H1 (cell line): ENCODE results near the gene MANBA. TPM values are rescaled to one million over a fixed set of nuclear protein-coding genes. Genes with fewer than 3 reads are reported as not detected.

Source experiments
- CTCF ChIA-PET: fragments of 300-600 bp; sonication (Branson Sonifier 250); formaldehyde crosslinking; loops from one replicate; lab custom pipeline; 2021; ENCODE audit not compliant: partially characterized antibody; lab: Charles Lee
- POLR2A ChIA-PET: fragments of 300-600 bp; sonication (Branson Sonifier 250); formaldehyde crosslinking; loops from one replicate; lab custom pipeline; 2021; ENCODE audit warnings: inconsistent platforms; ENCODE audit not compliant: partially characterized antibody; lab: Charles Lee
- DNase-seq, 2 experiments: peaks; one replicate each; pipeline versions ENCODE4 v3.0.0 to v3.0.0-alpha.2; 2010 to 2022; ENCODE audit warnings: low spot score in 2 of 2, low read depth in 1 of 2, mixed read lengths in 1 of 2
- FAIRE-seq: peaks from 2 replicates; lab custom pipeline; 2011; peaks lifted over from hg19 to GRCh38; lab: Jason Lieb, UNC
- H2AFZ ChIP-seq: 2 replicates; pipeline ENCODE4 v1.8.1; 2012; ENCODE audit warnings: low read length, inconsistent platforms
- H2AK5ac ChIP-seq: 2 replicates; pipeline ENCODE4 v1.6.1; 2013; ENCODE audit warnings: low read depth, low read length
- H2BK120ac ChIP-seq: replicated peaks from 2 replicates; pipeline ENCODE3; 2013; ENCODE audit warnings: low read depth, low read length, inconsistent platforms
- H2BK12ac ChIP-seq: 2 replicates; pipeline ENCODE4 v1.6.1; 2013; ENCODE audit warnings: low read depth, low read length
- H2BK15ac ChIP-seq: 2 replicates; pipeline ENCODE4 v1.6.1; 2013; ENCODE audit warnings: low read length
- H2BK20ac ChIP-seq: 2 replicates; pipeline ENCODE4 v1.6.1; 2013; ENCODE audit warnings: low read length
- H2BK5ac ChIP-seq: 2 replicates; pipeline ENCODE4 v1.6.1; 2013; ENCODE audit warnings: low read depth, low read length
- H3K14ac ChIP-seq: 2 replicates; pipeline ENCODE4 v1.6.1; 2013; ENCODE audit warnings: inconsistent platforms; ENCODE audit not compliant: insufficient read length
- H3K18ac ChIP-seq: 2 replicates; pipeline ENCODE4 v1.6.1; 2013; ENCODE audit warnings: low read length; ENCODE audit errors: extremely low read depth
- H3K23ac ChIP-seq: 2 replicates; pipeline ENCODE4 v1.6.1; 2013; ENCODE audit warnings: inconsistent platforms; ENCODE audit not compliant: insufficient read length
- H3K23me2 ChIP-seq: 2 replicates; pipeline ENCODE4 v1.6.1; 2013; ENCODE audit warnings: low read depth, low read length
- H3K27ac ChIP-seq: 2 replicates; pipeline ENCODE4 v1.6.1; 2011; ENCODE audit warnings: low read depth, low read length, inconsistent platforms
- H3K27me3 ChIP-seq, 4 experiments: replicated peaks in 1 of 4; 1 replicate in 1 of 4; 2 replicates in 3 of 4; pipeline versions ENCODE4 v1.6.1 to v1.8.1; 2011 to 2013; ENCODE audit warnings: low read length in 3 of 4, mild to moderate bottlenecking in 3 of 4, inconsistent platforms in 2 of 4, mixed read lengths in 2 of 4, moderate library complexity in 1 of 4; ENCODE audit not compliant: control insufficient read depth in 3 of 4, insufficient read depth in 3 of 4; ENCODE audit errors: extremely low read depth in 1 of 4
- H3K36me3 ChIP-seq, 4 experiments: 2 replicates each; pipeline versions ENCODE4 v1.6.1 to v1.8.1; 2011 to 2013; ENCODE audit warnings: mild to moderate bottlenecking in 4 of 4, low read length in 3 of 4, moderate library complexity in 2 of 4, control low read depth in 1 of 4, inconsistent platforms in 1 of 4; ENCODE audit not compliant: insufficient read depth in 4 of 4, control insufficient read depth in 2 of 4
- H3K4ac ChIP-seq: replicated peaks from 2 replicates; pipeline ENCODE3; 2013; ENCODE audit warnings: low read length, low read depth, mixed read lengths, inconsistent platforms; ENCODE audit not compliant: insufficient read length
- H3K4me1 ChIP-seq, 4 experiments: replicated peaks in 1 of 4; 1 replicate in 1 of 4; 2 replicates in 3 of 4; pipeline versions ENCODE4 v1.6.1 to v1.8.1; 2011 to 2013; ENCODE audit warnings: low read length in 3 of 4, inconsistent platforms in 2 of 4, mixed read lengths in 1 of 4; ENCODE audit not compliant: insufficient read depth in 4 of 4, control insufficient read depth in 3 of 4
- H3K4me2 ChIP-seq, 2 experiments: 2 replicates each; pipeline versions ENCODE4 v1.6.1 to v1.8.1; 2011 to 2013; ENCODE audit warnings: low read depth in 2 of 2, low read length in 2 of 2, control low read depth in 1 of 2, inconsistent platforms in 1 of 2, mild to moderate bottlenecking in 1 of 2; ENCODE audit not compliant: insufficient read depth in 1 of 2
- H3K4me3 ChIP-seq, 4 experiments: fragments of 200-600, 300-600 bp in 1 of 4; sonication (generic), shearing (Covaris generic), sonication (Bioruptor Twin) in 1 of 4; 2 replicates each; pipeline versions ENCODE4 v1.5.1 to v1.8.1; 2011 to 2016; ENCODE audit warnings: low read length in 4 of 4, low read depth in 3 of 4, control low read depth in 2 of 4, inconsistent platforms in 2 of 4, mild to moderate bottlenecking in 2 of 4, mixed read lengths in 1 of 4, moderate library complexity in 1 of 4; ENCODE audit not compliant: insufficient read depth in 2 of 4; ENCODE audit errors: extremely low read depth in 1 of 4
- H3K56ac ChIP-seq: replicated peaks from 2 replicates; pipeline ENCODE3; 2013; ENCODE audit warnings: low read depth, mild to moderate bottlenecking, mixed read lengths, low read length, inconsistent platforms; ENCODE audit not compliant: insufficient read length
- H3K79me1 ChIP-seq: 2 replicates; pipeline ENCODE4 v1.6.1; 2013; ENCODE audit warnings: low read depth, low read length, control low read depth
- H3K79me2 ChIP-seq, 2 experiments: 2 replicates each; pipeline versions ENCODE4 v1.6.1 to v1.8.1; 2012 to 2013; ENCODE audit warnings: low read length in 2 of 2, mild to moderate bottlenecking in 2 of 2, inconsistent platforms in 1 of 2; ENCODE audit not compliant: insufficient read depth in 2 of 2, control insufficient read depth in 1 of 2
- H3K9ac ChIP-seq, 4 experiments: replicated peaks in 1 of 4; 1 replicate in 1 of 4; 2 replicates in 3 of 4; pipeline versions ENCODE4 v1.6.1 to v1.8.1; 2011 to 2013; ENCODE audit warnings: low read depth in 3 of 4, low read length in 3 of 4, control low read depth in 2 of 4, mild to moderate bottlenecking in 2 of 4, moderate library complexity in 2 of 4, inconsistent platforms in 1 of 4; ENCODE audit errors: extremely low read depth in 1 of 4
- H3K9me3 ChIP-seq, 2 experiments: 2 replicates each; pipeline versions ENCODE4 v1.6.1 to v1.8.1; 2012 to 2013; ENCODE audit warnings: mild to moderate bottlenecking in 2 of 2, moderate library complexity in 2 of 2, control low read depth in 1 of 2, inconsistent platforms in 1 of 2, low read depth in 1 of 2, low read length in 1 of 2, mixed read lengths in 1 of 2; ENCODE audit not compliant: insufficient read depth in 2 of 2
- H4K20me1 ChIP-seq, 2 experiments: replicated peaks in 1 of 2; 2 replicates each; pipeline versions ENCODE3 to v1.8.1; 2011 to 2013; ENCODE audit warnings: inconsistent platforms in 2 of 2, low read length in 2 of 2, mild to moderate bottlenecking in 1 of 2; ENCODE audit not compliant: insufficient read depth in 2 of 2, control insufficient read depth in 1 of 2
- H4K5ac ChIP-seq: 2 replicates; pipeline ENCODE4 v1.6.1; 2013; ENCODE audit warnings: low read length, low read depth, mixed read lengths, inconsistent platforms; ENCODE audit not compliant: insufficient read length
- H4K8ac ChIP-seq: 2 replicates; pipeline ENCODE4 v1.8.0; 2013; ENCODE audit warnings: mild to moderate bottlenecking, moderate library complexity, low read length, inconsistent platforms; ENCODE audit not compliant: insufficient read depth; ENCODE audit errors: extremely low read depth
- H4K91ac ChIP-seq: replicated peaks from 2 replicates; pipeline ENCODE3; 2013; ENCODE audit warnings: low read length, mixed read lengths, inconsistent platforms; ENCODE audit not compliant: insufficient read length
- CBX8 ChIP-seq: fragments of 300-800, 300-1000 bp; sonication (generic); IDR thresholded peaks from 2 replicates; pipeline ENCODE4 v1.7.1; 2016; ENCODE audit warnings: low read depth, low read length, borderline replicate concordance
- CHD1 ChIP-seq: IDR thresholded peaks from 2 replicates; pipeline ENCODE4 v1.6.1; 2012; ENCODE audit warnings: low read depth, low read length, improper control_type of control experiment
- CHD2 ChIP-seq: IDR thresholded peaks from 2 replicates; pipeline ENCODE4 v1.6.1; 2012; ENCODE audit warnings: low read length, improper control_type of control experiment
- EZH2 ChIP-seq: fragments of 200-600 bp; sonication (generic); IDR thresholded peaks from 2 replicates; pipeline ENCODE4 v1.7.1; 2012; ENCODE audit warnings: low read depth, mild to moderate bottlenecking, moderate library complexity, low read length, inconsistent platforms; ENCODE audit not compliant: severe bottlenecking
- FOSL1 ChIP-seq: IDR thresholded peaks from 2 replicates; pipeline ENCODE4 v1.6.1; 2011; ENCODE audit warnings: mild to moderate bottlenecking, low read depth, low read length, moderate library complexity; ENCODE audit not compliant: insufficient read depth
- GTF2F1 ChIP-seq: IDR thresholded peaks from 2 replicates; pipeline ENCODE4 v1.6.1; 2012; ENCODE audit warnings: low read depth, low read length, improper control_type of control experiment, borderline replicate concordance
- HDAC6 ChIP-seq: IDR thresholded peaks from one replicate; pipeline ENCODE4 v1.7.1; 2012; ENCODE audit warnings: low read depth, mild to moderate bottlenecking, inconsistent platforms, low read length, moderate library complexity
- NANOG ChIP-seq: IDR thresholded peaks from 2 replicates; pipeline ENCODE4 v1.6.1; 2011; ENCODE audit warnings: low read length, low read depth, mild to moderate bottlenecking, inconsistent platforms; ENCODE audit not compliant: insufficient read depth, poor library complexity, severe bottlenecking
- POU5F1 ChIP-seq: IDR thresholded peaks from 2 replicates; pipeline ENCODE4 v1.6.1; 2011; ENCODE audit warnings: low read depth, mild to moderate bottlenecking, low read length, moderate library complexity
- SAP30 ChIP-seq: fragments of 300-600 bp; sonication (generic); IDR thresholded peaks from 2 replicates; pipeline ENCODE4 v1.7.1; 2012; ENCODE audit warnings: low read length, moderate library complexity, mild to moderate bottlenecking, inconsistent platforms; ENCODE audit not compliant: insufficient read depth, insufficient replicate concordance
- SP2 ChIP-seq: IDR thresholded peaks from 2 replicates; pipeline ENCODE4 v1.6.1; 2012; ENCODE audit warnings: mild to moderate bottlenecking, low read length, inconsistent platforms
- TAF7 ChIP-seq: optimal IDR thresholded peaks from 2 replicates; pipeline ENCODE3; 2011; ENCODE audit warnings: low read depth, mild to moderate bottlenecking, inconsistent platforms, low read length, moderate library complexity, borderline replicate concordance
- TCF12 ChIP-seq: IDR thresholded peaks from 2 replicates; pipeline ENCODE4 v1.6.1; 2011; ENCODE audit warnings: low read depth, mild to moderate bottlenecking, low read length
- ZNF274 ChIP-seq: IDR thresholded peaks from 2 replicates; pipeline ENCODE4 v1.7.0; 2012; ENCODE audit warnings: low read length, borderline replicate concordance; ENCODE audit errors: extremely low read depth
- WGBS, 2 experiments: shearing (Covaris generic) in 1 of 2; methylation state at CpG; one replicate each; pipeline versions ENCODE4 v1.1.6 to v1.1.7; 2013 to 2015; ENCODE audit warnings: low lambda C conversion rate in 2 of 2, mixed read lengths in 2 of 2, inconsistent platforms in 1 of 2, low coverage in 1 of 2, missing lambda C conversion rate in 1 of 2; ENCODE audit not compliant: insufficient replicate concordance in 2 of 2, insufficient coverage in 1 of 2, insufficient read length in 1 of 2; ENCODE audit errors: extremely low coverage in 1 of 2, missing lambda C conversion rate in 1 of 2; 5-methylcytosine and 5-hydroxymethylcytosine counted together
- polyA plus RNA-seq, 7 experiments: library from polyadenylated mRNA; depleted of rRNA in 3 of 7; stranded (reverse) in 5 of 7; unstranded in 2 of 7; fragments of >200 nt in 5 of 7; fragments of 200-250 nt in 2 of 7; gene quantifications; 1 replicate in 5 of 7; 2 replicates in 1 of 7; 4 replicates in 1 of 7; pipeline versions ENCODE4 v1.2.1 to v1.2.3, GENCODE V29; 2011 to 2013; ENCODE audit warnings: missing spikeins in 2 of 7, mixed read lengths in 2 of 7
- total RNA-seq: library from RNA; stranded (reverse); fragmentation: NEBNext Ultra II Directional; extraction: Animal tissue kit (Norgen Biotek cat#: 25700); gene quantifications from 2 replicates; pipeline ENCODE4 v1.2.1, GENCODE V29; 2021

The MANBA gene
- total and polyA plus RNA-seq, 2 of the 8 experiments (the other 6 are each of a cell fraction or from before 2014, with no cell fraction given), result 22.9 to 27.8 TPM

GRCh38 chr4:102614801-102615200 lies 146.0 kb downstream of the MANBA start:
- H2AFZ ChIP-seq, result no peak overlapping the region
- H4K20me1 ChIP-seq, result no peaks in the 10 kb centered on the region
- CTCF ChIA-PET, result no interaction called here
- no peaks in the 10 kb centered on the region for H3K9me3 ChIP-seq
- H4K5ac ChIP-seq, result no peak overlapping the region
- no peaks in the 10 kb centered on the region for H3K79me1 ChIP-seq
- no peak overlapping the region for H3K4me3 ChIP-seq
- H3K18ac ChIP-seq, result 0 out of 2 replicates have a peak overlapping the region, but pooled peaks have one; percentile 19
- WGBS, 2 experiments, result 90% methylated on average over 9 of the region's 9 CpGs; no CpG with 5 or more reads in 1 of the 2 experiments
- FAIRE-seq (no peak), DNase-seq (no peak)
- no peak overlapping the region for H3K9ac ChIP-seq
- H3K27ac ChIP-seq, result no peak overlapping the region
- H2BK5ac ChIP-seq, result peak overlapping the region; percentile 72; the same call in 1 of the 2 replicates
- no peak overlapping the region for H3K23ac ChIP-seq
- peaks cover 5 to 9% (median 6%) of the 10 kb centered on the region in 4 experiments for H3K4me1 ChIP-seq
- peak overlapping the region; percentile 36 for H4K91ac ChIP-seq
- no peaks in the 10 kb centered on the region for H3K23me2 ChIP-seq
- no peak overlapping the region for H3K14ac ChIP-seq
- no peak overlapping the region for H3K4me2 ChIP-seq
- H3K36me3 ChIP-seq, result no peaks in the 10 kb centered on the region
- H3K56ac ChIP-seq, result no peak overlapping the region
- H2BK12ac ChIP-seq, result 0 out of 2 replicates have a peak overlapping the region, but pooled peaks have one; percentile 77
- H2BK120ac ChIP-seq, result no peak overlapping the region
- no peak overlapping the region for H2AK5ac ChIP-seq
- POLR2A ChIA-PET, result no interaction called here
- peak overlapping the region; percentile 52; the same call in 1 of the 2 replicates for H2BK20ac ChIP-seq
- no peak overlapping the region; the same call in 1 of the 2 replicates for H4K8ac ChIP-seq
- H3K27me3 ChIP-seq, result no peaks in the 10 kb centered on the region
- H2BK15ac ChIP-seq, result no peak overlapping the region; the same call in 1 of the 2 replicates
- no peak overlapping the region for H3K4ac ChIP-seq
- no peaks in the 10 kb centered on the region for H3K79me2 ChIP-seq
- no peak for TF ChIP-seq FOSL1
- no peak for TF ChIP-seq EZH2
- no peak for TF ChIP-seq CHD1
- TF ChIP-seq HDAC6, result no peak
- TF ChIP-seq GTF2F1, result no peak
- TF ChIP-seq TAF7, result no peak
- no peak for TF ChIP-seq CHD2
- TF ChIP-seq SAP30, result no peak
- no peak for TF ChIP-seq SP2
- TF ChIP-seq ZNF274, result no peak
- no peak for TF ChIP-seq TCF12
- TF ChIP-seq NANOG, result no peak
- no peak for TF ChIP-seq CBX8
- no peak for TF ChIP-seq POU5F1
